SK-N-SH (cell line): ENCODE data around the gene PDCD11. TPM values are rescaled to one million over a fixed set of nuclear protein-coding genes. Genes with fewer than 3 reads are reported as not detected.
A peak's percentile ranks its signal among the peaks of the same experiment; 100 is the strongest.

ENCODE experiments used
- CTCF ChIA-PET: fragments of 300-600, 350-600 bp; formaldehyde crosslinking; extraction: SDS; loops from one replicate; lab custom pipeline; 2021; lab: Yijun Ruan, JAX
- POLR2A ChIA-PET: fragments of 350-600 bp; sonication (Branson Sonifier 250); formaldehyde crosslinking; extraction: SDS; loops from one replicate; lab custom pipeline; 2020; ENCODE audit warnings: antibody characterized with exemption, inconsistent platforms; lab: Yijun Ruan, JAX
- DNase-seq: peaks from one replicate; pipeline ENCODE4 v3.0.0; 2012
- H2AFZ ChIP-seq: fragments of 200-600 bp; sonication (generic); 2 replicates; pipeline ENCODE4 v1.8.1; 2016; ENCODE audit warnings: antibody characterized with exemption, mild to moderate bottlenecking, low read depth
- H3F3A ChIP-seq: fragments of 200-600 bp; sonication (generic); replicated peaks from 2 replicates; pipeline ENCODE3; 2016; ENCODE audit warnings: antibody characterized with exemption, mild to moderate bottlenecking; ENCODE audit not compliant: insufficient read depth
- H3K27ac ChIP-seq, 2 experiments: fragments of 200-500 bp in 1 of 2; fragments of 200-600 bp in 1 of 2; sonication (Bioruptor generic) in 1 of 2; sonication (generic), shearing (Covaris generic) in 1 of 2; 2 replicates each; pipeline versions ENCODE4 v1.5.1 to v1.6.1; 2014 to 2016; ENCODE audit warnings: low read depth in 2 of 2, inconsistent platforms in 1 of 2, low read length in 1 of 2, mild to moderate bottlenecking in 1 of 2, mixed read lengths in 1 of 2
- H3K27me3 ChIP-seq: fragments of 200-600 bp; sonication (generic), shearing (Covaris generic); 2 replicates; pipeline ENCODE4 v1.6.1; 2016; ENCODE audit warnings: mixed run types; ENCODE audit not compliant: insufficient read depth
- H3K36me3 ChIP-seq, 2 experiments: fragments of 200-500 bp in 1 of 2; fragments of 200-600 bp in 1 of 2; sonication (Bioruptor generic) in 1 of 2; sonication (generic) in 1 of 2; replicated peaks in 1 of 2; 2 replicates each; pipeline versions ENCODE3 to v1.5.1; 2014 to 2016; ENCODE audit warnings: low read length in 1 of 2, mild to moderate bottlenecking in 1 of 2; ENCODE audit not compliant: insufficient read depth in 2 of 2, control insufficient read depth in 1 of 2
- H3K4me1 ChIP-seq, 2 experiments: fragments of 200-500 bp in 1 of 2; fragments of 200-600 bp in 1 of 2; sonication (Bioruptor generic) in 1 of 2; sonication (generic), shearing (Covaris generic) in 1 of 2; 2 replicates each; pipeline versions ENCODE4 v1.5.1 to v1.6.1; 2014 to 2016; ENCODE audit warnings: low read depth in 1 of 2, low read length in 1 of 2, mixed run types in 1 of 2; ENCODE audit not compliant: insufficient read depth in 2 of 2, control insufficient read depth in 1 of 2
- H3K4me2 ChIP-seq: fragments of 200-600 bp; sonication (generic), shearing (Covaris generic); 2 replicates; pipeline ENCODE4 v1.6.1; 2017; ENCODE audit warnings: mixed run types
- H3K4me3 ChIP-seq, 2 experiments: fragments of 200-500 bp in 1 of 2; fragments of 200-600 bp in 1 of 2; sonication (Bioruptor generic) in 1 of 2; sonication (generic), shearing (Covaris generic) in 1 of 2; 2 replicates each; pipeline versions ENCODE4 v1.5.1 to v1.8.1; 2014 to 2016; ENCODE audit warnings: low read depth in 2 of 2, inconsistent platforms in 1 of 2, low read length in 1 of 2, mild to moderate bottlenecking in 1 of 2, mixed read lengths in 1 of 2, moderate library complexity in 1 of 2
- H3K79me2 ChIP-seq: fragments of 200-600 bp; sonication (generic); 2 replicates; pipeline ENCODE4 v1.8.1; 2017; ENCODE audit warnings: mild to moderate bottlenecking; ENCODE audit not compliant: insufficient read depth
- H3K9ac ChIP-seq: fragments of 200-600 bp; sonication (generic); 2 replicates; pipeline ENCODE4 v1.6.1; 2017; ENCODE audit warnings: mixed run types
- H3K9me2 ChIP-seq: fragments of 200-600 bp; sonication (generic); 2 replicates; pipeline ENCODE4 v1.6.1; 2017; ENCODE audit warnings: mixed run types
- H3K9me3 ChIP-seq: fragments of 200-600 bp; sonication (generic); 2 replicates; pipeline ENCODE4 v1.6.1; 2017; ENCODE audit warnings: mixed run types, mild to moderate bottlenecking, moderate library complexity
- H4K20me1 ChIP-seq: fragments of 200-600 bp; sonication (generic); 2 replicates; pipeline ENCODE4 v1.6.1; 2017; ENCODE audit warnings: mild to moderate bottlenecking, mixed run types; ENCODE audit not compliant: insufficient read depth
- ELF1 ChIP-seq: IDR thresholded peaks from 2 replicates; pipeline ENCODE4 v1.4.0; 2012
- EP300 ChIP-seq, 2 experiments: IDR thresholded peaks; 2 replicates each; pipeline versions ENCODE4 v1.4.0 to v1.6.1; 2012; ENCODE audit warnings: borderline replicate concordance in 1 of 2, low read depth in 1 of 2, low read length in 1 of 2
- EZH2phosphoT487 ChIP-seq: fragments of 200-600 bp; sonication (generic); IDR thresholded peaks from 2 replicates; pipeline ENCODE4 v1.6.1; 2017; ENCODE audit warnings: low read depth, mixed run types, mild to moderate bottlenecking, antibody characterized with exemption, moderate library complexity, borderline replicate concordance
- FOXM1 ChIP-seq: IDR thresholded peaks from 2 replicates; pipeline ENCODE4 v1.4.0; 2012; ENCODE audit warnings: low read depth, mild to moderate bottlenecking
- JUND ChIP-seq: IDR thresholded peaks from 2 replicates; pipeline ENCODE4 v1.4.0; 2012
- MXI1 ChIP-seq: IDR thresholded peaks from 2 replicates; pipeline ENCODE4 v1.6.1; 2012; ENCODE audit warnings: mild to moderate bottlenecking, low read depth, low read length, improper control_type of control experiment
- NRF1 ChIP-seq: IDR thresholded peaks from 2 replicates; pipeline ENCODE4 v1.6.1; 2012; ENCODE audit warnings: low read depth, mild to moderate bottlenecking, low read length
- POLR2AphosphoS5 ChIP-seq: IDR thresholded peaks from 2 replicates; pipeline ENCODE4 v1.6.1; 2012; ENCODE audit warnings: low read depth, low read length
- RAD21 ChIP-seq: IDR thresholded peaks from 2 replicates; pipeline ENCODE4 v1.6.1; 2012; ENCODE audit warnings: mild to moderate bottlenecking, low read length
- RXRA ChIP-seq: IDR thresholded peaks from 2 replicates; pipeline ENCODE4 v1.4.0; 2012; ENCODE audit warnings: low read depth, mild to moderate bottlenecking, borderline replicate concordance
- SMC3 ChIP-seq: IDR thresholded peaks from 2 replicates; pipeline ENCODE4 v1.6.1; 2012; ENCODE audit warnings: low read depth, low read length, improper control_type of control experiment
- WGBS: methylation state at CpG from one replicate; pipeline ENCODE4 v1.1.6; 2017; ENCODE audit warnings: low lambda C conversion rate; 5-methylcytosine and 5-hydroxymethylcytosine counted together
- polyA plus RNA-seq, 3 experiments: library from polyadenylated mRNA; depleted of rRNA; stranded (reverse); fragments of >200 nt; gene quantifications; 2 replicates each; pipeline ENCODE4 v1.2.3, GENCODE V29; 2012
- TF ChIP-seq, protein P1 (sequence below): fragments of 200-600 bp; sonication (generic); IDR thresholded peaks from 2 replicates; pipeline ENCODE4 v1.6.1; 2017; ENCODE audit warnings: antibody characterized with exemption, mild to moderate bottlenecking, moderate library complexity
- TF ChIP-seq, protein P2 (sequence below): IDR thresholded peaks from 2 replicates; pipeline ENCODE4 v1.4.0; 2012; ENCODE audit warnings: low read depth, borderline replicate concordance
- TF ChIP-seq, protein P3 (sequence below): IDR thresholded peaks from 2 replicates; pipeline ENCODE4; 2012
- TF ChIP-seq, protein P4 (sequence below): fragments of 150-350 bp; IDR thresholded peaks from 2 replicates; pipeline ENCODE4 v1.6.1; 2017; ENCODE audit warnings: antibody characterized with exemption, low read length, low read depth, borderline replicate concordance

Gene PDCD11
- polyA plus RNA-seq, 1 of the 3 experiments (the other 2 are of a cell fraction): 29.8 TPM

DNA sequence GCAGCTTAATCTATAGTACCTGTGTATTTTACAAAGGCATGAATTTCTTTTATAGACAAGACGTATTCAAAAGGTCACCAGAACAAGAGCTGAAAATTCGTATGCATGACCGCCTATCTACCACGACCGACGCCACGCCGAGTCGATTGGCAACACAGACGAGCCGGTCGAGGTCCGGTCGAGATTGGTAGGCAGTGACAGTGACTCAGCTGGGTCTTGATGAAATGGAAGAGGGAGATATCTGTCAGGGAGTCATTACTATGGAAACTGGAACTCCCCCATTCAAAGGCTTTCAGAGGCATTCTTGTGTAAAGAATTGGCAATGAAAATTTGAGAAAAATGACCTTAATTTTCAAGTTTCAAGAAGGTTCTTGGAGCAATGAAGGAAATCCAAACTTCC lies 2.2 kb upstream of the PDCD11 start:
- CTCF ChIA-PET: interaction anchor here (0.7 kb wide), 1 partner anchor 24 kb away, joined by 3 read pairs; no protein-coding TSS in a partner anchor

More for the DNA sequence above, 2.2 kb upstream of the PDCD11 start:
- Histone ChIP-seq H3F3A (peaks cover 1% of the 10 kb centered on the region), H3K36me3 (peaks cover 43 to 56% of the 10 kb centered on the region in 2 experiments), H3K9me2 (no peaks in the 10 kb centered on the region), H2AFZ (no peak overlapping the region), H3K4me3 (no peak overlapping the region), H3K9ac (no peak overlapping the region), H3K9me3 (no peaks in the 10 kb centered on the region), H3K4me1 (peaks cover 6 to 13% of the 10 kb centered on the region in 2 experiments; a peak in 3 of 4 replicates), H3K79me2 (peaks cover 88% of the 10 kb centered on the region), H3K27me3 (no peaks in the 10 kb centered on the region), H4K20me1 (peaks cover 12% of the 10 kb centered on the region), H3K4me2 (0 out of 2 replicates have a peak overlapping the region, but pooled peaks have one; percentile 96), H3K27ac (no peak overlapping the region)
- WGBS: 87% methylated on average over 14 of the region's 14 CpGs
- POLR2A ChIA-PET: no interaction called here
- TF ChIP-seq RAD21 (no peak), JUND (no peak), EZH2phosphoT487 (no peak), NRF1 (no peak), EP300 (IDR thresholded peaks at IDR 0.05; ENCODE audit: borderline replicate concordance in 1 of 2, low read depth in 1 of 2, low read length in 1 of 2) (no peak), POLR2AphosphoS5 (no peak), SMC3 (no peak), ELF1 (no peak), RXRA (no peak), FOXM1 (no peak), MXI1 (no peak)
- TF ChIP-seq, protein P1, sequence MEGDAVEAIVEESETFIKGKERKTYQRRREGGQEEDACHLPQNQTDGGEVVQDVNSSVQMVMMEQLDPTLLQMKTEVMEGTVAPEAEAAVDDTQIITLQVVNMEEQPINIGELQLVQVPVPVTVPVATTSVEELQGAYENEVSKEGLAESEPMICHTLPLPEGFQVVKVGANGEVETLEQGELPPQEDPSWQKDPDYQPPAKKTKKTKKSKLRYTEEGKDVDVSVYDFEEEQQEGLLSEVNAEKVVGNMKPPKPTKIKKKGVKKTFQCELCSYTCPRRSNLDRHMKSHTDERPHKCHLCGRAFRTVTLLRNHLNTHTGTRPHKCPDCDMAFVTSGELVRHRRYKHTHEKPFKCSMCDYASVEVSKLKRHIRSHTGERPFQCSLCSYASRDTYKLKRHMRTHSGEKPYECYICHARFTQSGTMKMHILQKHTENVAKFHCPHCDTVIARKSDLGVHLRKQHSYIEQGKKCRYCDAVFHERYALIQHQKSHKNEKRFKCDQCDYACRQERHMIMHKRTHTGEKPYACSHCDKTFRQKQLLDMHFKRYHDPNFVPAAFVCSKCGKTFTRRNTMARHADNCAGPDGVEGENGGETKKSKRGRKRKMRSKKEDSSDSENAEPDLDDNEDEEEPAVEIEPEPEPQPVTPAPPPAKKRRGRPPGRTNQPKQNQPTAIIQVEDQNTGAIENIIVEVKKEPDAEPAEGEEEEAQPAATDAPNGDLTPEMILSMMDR: no peak
- TF ChIP-seq, protein P2, sequence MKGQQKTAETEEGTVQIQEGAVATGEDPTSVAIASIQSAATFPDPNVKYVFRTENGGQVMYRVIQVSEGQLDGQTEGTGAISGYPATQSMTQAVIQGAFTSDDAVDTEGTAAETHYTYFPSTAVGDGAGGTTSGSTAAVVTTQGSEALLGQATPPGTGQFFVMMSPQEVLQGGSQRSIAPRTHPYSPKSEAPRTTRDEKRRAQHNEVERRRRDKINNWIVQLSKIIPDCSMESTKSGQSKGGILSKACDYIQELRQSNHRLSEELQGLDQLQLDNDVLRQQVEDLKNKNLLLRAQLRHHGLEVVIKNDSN: no peak
- TF ChIP-seq, protein P3, sequence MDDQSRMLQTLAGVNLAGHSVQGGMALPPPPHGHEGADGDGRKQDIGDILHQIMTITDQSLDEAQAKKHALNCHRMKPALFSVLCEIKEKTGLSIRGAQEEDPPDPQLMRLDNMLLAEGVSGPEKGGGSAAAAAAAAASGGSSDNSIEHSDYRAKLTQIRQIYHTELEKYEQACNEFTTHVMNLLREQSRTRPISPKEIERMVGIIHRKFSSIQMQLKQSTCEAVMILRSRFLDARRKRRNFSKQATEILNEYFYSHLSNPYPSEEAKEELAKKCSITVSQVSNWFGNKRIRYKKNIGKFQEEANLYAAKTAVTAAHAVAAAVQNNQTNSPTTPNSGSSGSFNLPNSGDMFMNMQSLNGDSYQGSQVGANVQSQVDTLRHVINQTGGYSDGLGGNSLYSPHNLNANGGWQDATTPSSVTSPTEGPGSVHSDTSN: no peak
- TF ChIP-seq, protein P4, sequence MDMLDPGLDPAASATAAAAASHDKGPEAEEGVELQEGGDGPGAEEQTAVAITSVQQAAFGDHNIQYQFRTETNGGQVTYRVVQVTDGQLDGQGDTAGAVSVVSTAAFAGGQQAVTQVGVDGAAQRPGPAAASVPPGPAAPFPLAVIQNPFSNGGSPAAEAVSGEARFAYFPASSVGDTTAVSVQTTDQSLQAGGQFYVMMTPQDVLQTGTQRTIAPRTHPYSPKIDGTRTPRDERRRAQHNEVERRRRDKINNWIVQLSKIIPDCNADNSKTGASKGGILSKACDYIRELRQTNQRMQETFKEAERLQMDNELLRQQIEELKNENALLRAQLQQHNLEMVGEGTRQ: no peak
- DNase-seq: no peak
